HG03565 (cell line): Measurements from ENCODE around the gene P2RX6.

Experiments
- ATAC-seq: cut with Tn5 transposase; IDR thresholded peaks from one replicate; pipeline ENCODE4 v1.9.1; 2021; ENCODE audit warnings: mild to moderate bottlenecking, moderate library complexity; ENCODE audit not compliant: unreplicated experiment

Gene P2RX6

DNA sequence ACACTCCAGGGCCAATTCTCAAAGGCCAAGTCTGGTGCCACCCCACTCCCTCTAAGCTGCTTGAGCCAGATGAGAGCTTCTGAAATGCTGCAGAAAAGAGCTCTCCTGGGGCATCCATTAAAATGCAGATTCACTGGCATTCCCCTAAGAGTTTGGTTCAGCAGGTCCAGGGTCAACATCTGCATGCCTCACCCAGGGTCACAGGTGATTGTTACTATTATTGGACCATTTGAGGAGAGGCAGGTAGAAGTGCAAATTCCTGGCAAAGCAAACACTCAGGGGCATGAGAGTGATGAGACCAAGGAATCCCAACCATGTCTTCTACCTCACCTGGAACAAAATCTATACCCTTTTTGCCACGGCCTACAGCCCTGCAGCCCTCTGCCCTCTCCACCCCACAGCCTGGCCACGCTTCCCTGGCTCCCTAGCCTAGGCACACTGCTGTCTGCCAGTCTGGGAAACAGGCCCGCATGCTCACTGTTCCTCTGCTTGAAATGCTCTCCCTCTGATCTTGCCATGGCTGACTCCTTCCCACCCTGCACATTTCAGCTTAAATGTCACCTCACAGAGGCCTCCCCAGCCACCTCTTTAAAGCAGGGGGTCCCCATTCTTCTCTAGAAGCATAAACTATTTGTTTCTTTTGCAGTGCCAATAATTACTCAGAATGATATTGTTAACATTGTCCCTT lies 4.4 kb upstream of the P2RX6 start:
- no peak for ATAC-seq

DNA sequence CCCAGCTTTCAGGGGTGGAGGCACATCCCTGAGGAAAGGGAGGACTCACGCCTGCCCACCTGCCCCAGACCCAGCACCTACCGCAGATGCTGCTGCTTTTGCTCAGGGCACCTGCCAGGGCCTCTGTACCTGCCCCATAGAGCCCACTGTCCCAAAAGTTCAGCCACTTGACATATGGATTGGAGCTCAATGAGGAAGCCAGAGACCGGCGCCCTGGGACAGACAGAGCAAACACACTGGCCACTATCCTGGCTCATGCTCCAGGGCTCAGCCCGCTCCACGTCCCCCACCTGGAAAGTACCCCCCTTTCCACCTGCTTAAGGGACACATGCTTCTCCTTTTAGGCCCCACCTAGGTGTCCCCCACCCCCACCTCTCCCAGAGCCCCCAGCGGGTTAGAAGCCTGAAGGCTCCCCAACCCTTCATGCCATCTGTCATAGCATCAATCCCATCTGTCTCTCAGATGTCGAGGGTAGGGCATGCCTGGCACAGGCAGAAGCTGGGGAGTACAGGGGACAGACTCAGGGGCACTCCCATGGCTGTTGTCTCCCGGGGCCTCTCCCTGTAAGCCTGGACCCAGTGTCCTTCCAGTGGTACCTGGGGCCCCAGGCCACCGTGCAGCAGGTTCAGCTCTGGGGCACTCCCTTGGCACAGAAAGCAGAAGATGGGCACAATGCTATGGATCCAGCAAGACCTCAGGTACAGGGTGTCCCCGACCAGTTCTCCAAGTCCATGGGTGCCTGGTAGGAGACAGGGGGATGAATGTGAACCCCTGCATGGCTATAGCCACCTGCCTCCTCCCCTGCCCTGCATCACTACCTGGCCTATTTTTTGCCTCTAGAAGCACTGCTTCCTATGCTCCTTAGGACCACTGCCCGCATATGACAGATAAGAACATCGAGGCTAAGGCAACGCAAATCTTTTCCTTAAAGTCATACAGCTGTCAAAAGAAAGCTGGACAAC lies 2.2 kb upstream of the P2RX6 start:
- ATAC-seq, result no peak

DNA sequence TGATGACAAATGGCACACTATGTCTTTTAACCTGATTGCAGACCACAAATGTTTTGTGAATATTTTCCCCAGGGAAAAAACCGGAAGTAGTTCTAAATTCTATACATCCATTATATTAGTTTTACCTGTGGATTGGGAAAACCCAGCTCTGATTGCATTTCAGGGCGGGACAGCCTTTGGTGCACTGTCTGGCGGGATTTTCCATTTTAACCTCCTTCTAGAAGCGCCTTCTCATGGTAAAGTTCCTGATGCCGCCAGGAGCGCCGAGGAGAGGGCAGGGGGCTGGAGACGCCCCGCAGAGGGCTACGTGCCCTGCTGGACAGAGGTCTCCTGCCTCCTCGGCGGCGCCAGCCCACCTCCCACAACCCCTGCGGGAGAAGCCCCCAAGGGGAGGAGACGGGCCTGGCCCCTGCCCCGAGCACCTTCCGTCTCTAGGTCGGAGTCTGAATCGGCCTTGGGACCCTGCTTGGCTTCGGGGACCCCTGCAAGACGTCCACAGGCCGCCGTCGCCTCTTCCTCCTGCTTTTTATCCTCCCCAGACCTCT lies 1.2 kb upstream of the P2RX6 start:
- ATAC-seq, result no peak

DNA sequence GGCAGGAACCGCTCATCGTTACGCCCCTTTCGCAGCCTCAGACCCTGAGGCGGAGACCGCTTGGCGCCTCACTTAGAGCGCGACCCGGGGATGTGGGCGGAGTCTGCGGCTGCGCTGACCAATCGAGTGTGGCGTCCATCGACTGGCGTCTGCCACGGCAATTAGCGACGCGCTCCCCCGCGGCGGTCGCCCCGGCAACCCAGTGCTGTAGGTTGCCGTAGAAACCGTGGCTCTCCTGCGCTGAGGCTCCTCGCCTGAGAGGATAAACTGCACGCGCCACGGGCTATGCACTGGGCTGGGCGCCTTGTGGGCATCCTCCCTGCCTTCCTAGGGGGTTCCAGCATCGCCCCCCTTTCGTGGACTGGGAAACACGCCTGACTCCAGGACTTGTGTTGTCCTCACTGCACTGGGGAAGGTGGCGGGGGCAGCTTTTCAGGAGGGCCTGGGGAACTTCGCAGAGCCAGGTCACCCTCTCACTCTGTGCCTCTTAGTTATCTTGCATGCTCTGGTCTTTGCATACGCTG lies 701 bp upstream of the P2RX6 start:
- ATAC-seq, result peak; percentile 75

- ATAC-seq, result no peak
Observed at GRCh38 chr22:21015466-21016006, 571 bp downstream of the P2RX6 start.

- ATAC-seq, result no peak
Observed at GRCh38 chr22:21016644-21017420, 1.9 kb downstream of the P2RX6 start.

- no peak for ATAC-seq
Observed at GRCh38 chr22:21018314-21018713, 3.3 kb downstream of the P2RX6 start.

GRCh38 chr22:21020802-21021429 lies 6.0 kb downstream of the P2RX6 start:
- no peak for ATAC-seq

DNA sequence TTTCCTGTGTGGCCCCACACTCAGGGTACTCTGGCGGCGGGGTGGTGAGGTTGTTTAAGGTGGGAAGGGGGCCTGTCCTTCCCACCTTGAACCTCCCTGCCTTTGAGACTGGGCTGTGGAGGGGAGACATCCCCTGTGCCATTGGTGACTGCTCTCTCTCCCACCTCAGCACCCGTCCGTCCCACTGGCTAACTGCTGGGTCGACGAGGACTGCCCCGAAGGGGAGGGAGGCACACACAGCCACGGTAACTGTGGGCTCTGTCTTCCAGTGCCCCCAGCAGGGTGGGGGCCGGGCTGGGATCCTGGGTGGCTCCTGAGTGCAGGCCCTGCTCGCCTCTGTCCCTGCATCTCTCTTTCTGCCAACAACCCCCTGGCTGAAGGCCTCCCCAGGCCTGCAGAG lies 7.5 kb downstream of the P2RX6 start:
- ATAC-seq, result no peak

DNA sequence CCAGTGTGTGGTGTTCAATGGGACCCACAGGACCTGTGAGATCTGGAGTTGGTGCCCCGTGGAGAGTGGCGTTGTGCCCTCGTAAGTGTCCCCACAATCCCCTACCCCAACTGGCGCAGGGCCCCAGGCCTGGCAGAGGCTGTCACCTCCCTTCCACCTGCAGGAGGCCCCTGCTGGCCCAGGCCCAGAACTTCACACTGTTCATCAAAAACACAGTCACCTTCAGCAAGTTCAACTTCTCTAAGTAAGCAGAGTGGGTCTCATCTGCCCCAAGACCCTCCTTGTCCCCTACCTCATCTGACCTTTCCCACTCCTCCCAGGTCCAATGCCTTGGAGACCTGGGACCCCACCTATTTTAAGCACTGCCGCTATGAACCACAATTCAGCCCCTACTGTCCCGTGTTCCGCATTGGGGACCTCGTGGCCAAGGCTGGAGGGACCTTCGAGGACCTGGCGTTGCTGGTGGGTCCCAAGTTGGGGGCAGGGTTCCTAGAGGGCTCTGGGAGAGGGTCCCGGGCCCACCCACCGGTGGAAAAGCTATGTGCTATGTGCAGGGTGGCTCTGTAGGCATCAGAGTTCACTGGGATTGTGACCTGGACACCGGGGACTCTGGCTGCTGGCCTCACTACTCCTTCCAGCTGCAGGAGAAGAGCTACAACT lies 8.1 kb downstream of the P2RX6 start:
- ATAC-seq, result no peak

- no peak for ATAC-seq
Observed at GRCh38 chr22:21025266-21025665, 10.3 kb downstream of the P2RX6 start.

- ATAC-seq, result no peak
Observed at GRCh38 chr22:21025763-21026755, 11.1 kb downstream of the P2RX6 start.

DNA sequence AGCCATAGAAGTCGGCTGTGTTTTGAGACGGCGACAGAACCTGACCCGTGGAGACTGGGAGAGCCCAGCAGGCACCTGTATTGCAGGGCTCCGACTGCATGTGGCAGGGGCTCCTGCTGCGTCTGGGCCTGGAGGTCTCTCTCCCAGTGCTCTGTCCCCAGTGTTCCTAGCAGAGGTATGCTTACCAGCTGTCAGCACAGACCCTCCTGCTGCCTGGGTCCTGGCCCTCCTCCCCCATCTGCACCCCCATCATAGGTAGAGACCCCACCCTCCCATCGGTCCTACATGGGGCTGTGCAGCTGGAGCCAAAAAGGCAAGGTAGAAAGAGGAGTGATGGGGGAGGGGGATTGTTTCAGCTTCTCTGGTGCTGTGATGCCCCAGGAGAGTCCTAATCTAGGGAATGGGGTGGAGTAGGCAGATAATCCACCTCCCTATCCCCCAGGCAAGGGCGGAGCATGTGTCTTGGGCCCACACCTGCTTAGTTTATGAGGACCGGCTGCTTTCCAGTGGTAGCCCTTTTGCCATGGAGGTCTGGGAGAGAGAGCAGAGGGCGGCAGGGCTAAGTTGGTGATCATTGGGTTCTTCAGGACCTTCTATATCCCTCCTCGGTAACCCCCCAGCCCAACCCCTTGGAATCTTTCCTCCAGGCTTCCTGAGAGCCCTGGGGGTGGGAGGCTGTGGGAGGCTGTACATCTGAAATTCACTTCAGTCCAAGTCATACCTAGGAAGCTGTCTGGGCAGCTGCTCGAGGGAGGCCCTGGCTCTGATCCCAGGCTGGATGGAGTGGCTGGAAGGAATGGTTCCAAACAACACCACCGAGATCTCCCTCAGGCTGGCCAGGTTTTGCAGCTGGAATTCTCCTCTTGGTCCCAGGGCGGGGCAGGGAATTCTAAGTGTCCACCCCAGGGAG lies 12.1 kb downstream of the P2RX6 start:
- ATAC-seq, result no peak

DNA sequence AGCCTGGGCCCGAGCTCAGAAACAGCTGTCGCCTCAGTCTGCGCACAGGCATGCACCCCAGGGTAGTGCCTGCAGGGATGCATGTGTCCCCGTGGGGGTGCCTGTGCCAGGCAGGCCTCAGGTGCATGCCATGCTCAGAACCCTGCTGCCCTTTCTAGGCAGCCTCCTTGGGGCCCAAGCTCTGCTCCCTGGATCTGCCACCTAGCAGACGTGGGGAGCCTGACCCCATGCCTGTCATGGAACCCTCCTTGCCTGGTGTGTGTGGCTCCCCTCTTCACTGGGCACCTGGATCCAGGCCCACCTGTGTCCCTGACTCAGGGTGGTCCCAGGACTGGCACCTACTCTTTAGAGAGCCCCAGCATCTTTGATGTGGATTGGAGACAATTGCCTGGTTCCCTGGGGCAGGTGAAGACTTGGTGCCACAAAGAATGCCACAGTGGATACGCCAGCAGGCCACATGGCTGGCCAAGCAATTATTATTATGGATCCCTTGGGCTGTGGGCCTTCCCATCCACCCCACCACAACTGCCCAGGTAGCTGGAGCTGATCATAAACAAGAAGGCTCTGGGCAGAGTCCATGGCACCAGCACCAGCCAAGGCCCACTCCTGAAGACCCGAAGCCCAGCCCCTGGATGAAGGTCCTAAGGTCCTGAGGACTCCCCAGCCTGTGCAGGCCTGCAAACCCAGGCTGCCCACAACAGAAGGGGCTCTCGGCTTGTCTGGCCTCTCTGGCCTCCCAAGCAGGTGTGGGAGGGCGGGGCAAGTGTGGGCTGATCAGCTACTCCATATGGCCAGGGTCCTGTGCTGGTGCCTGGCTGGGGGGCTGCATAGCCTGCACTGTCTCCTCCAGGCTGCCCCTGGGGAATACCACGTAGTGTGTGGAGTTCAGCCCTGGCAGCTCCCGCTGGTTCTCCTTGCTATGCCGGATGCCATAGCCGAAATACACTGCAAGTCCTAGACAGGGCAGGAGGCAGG lies 13.6 kb downstream of the P2RX6 start:
- ATAC-seq, result no peak

DNA sequence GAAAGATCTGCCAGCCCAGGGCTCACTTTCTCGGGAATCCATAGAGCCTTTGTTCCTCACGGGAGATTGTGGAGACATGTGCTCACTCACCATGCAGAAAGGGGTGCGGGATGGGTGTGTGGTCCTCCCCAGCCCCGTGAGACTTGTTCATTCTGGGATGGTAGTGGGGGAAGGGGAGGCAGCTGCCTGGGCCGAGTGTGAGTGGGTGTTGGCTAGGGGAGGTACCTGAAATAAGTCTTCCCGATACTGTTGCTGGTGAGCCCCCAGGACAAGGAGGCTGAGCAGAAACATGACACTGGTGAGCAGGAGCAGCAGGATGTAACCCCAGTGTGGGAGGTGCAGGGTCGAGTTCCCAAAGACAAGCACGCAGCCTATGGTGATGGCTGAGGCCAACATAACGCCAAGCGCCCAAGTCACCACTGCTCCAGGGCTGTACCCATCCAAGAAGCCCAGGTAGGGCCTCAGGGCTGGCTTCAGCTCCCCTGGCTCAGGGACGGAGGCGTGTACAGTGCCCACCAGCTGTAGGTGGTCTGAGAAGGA lies 14.6 kb downstream of the P2RX6 start:
- no peak for ATAC-seq

DNA sequence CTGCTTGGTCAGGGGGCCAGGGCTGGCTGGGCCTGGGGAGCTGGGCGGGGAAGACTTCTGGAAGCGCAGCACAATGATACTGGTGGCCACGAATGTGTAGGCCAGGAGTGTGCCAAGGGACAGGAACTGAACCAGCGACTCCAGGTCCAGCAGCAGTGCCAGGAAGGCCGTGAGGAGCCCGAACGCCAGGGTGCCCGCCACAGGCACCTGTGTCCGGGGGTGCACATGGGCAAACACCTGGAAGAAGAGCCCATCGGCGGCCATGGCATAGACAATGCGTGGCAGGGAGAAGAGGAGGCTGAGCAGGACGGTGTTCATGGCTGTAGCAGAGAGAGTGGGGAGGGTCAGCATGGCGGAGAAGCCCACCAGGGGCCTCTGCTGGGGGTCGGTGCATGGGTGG lies 15.1 kb downstream of the P2RX6 start:
- ATAC-seq, result no peak
